MM.1S (cell line): ENCODE data around the gene ANTXR1.

Source experiments
- CTCF ChIP-seq: fragments of 300-600 bp; sonication (generic); IDR thresholded peaks from 2 replicates; pipeline ENCODE4 v1.5.1; 2016; ENCODE audit warnings: antibody characterized with exemption, low read length, mixed read lengths
- EZH2 ChIP-seq: fragments of 300-600 bp; sonication (generic); optimal IDR thresholded peaks from 2 replicates; pipeline ENCODE3; 2017; ENCODE audit warnings: low read depth, mild to moderate bottlenecking, antibody characterized with exemption, low read length, mixed read lengths

- TF ChIP-seq CTCF (no peak), EZH2 (no peak)
Observed at GRCh38 chr2:69211686-69212085, 198.7 kb downstream of the ANTXR1 start.
